Karpas-422 (cell line): ENCODE data around the gene LNPEP. TPM values are rescaled to one million over a fixed set of nuclear protein-coding genes. Genes with fewer than 3 reads are reported as not detected.

Experiments
- DNase-seq: peaks from one replicate; pipeline ENCODE4 v3.0.0-alpha.2; 2015
- H2AFZ ChIP-seq: fragments of 200-600 bp; sonication (generic); 2 replicates; pipeline ENCODE4 v1.6.1; 2014; ENCODE audit warnings: antibody characterized with exemption, low read length, mixed read lengths
- H3K27ac ChIP-seq: fragments of 200-600 bp; sonication (generic); 2 replicates; pipeline ENCODE4 v1.5.1; 2014; ENCODE audit warnings: mild to moderate bottlenecking, low read length, moderate library complexity
- H3K27me3 ChIP-seq: fragments of 200-600 bp; sonication (generic); 2 replicates; pipeline ENCODE4 v1.6.1; 2014; ENCODE audit warnings: low read length, mixed read lengths
- H3K36me3 ChIP-seq: fragments of 200-600 bp; sonication (generic); 2 replicates; pipeline ENCODE4 v1.6.1; 2014; ENCODE audit warnings: low read length, mixed read lengths; ENCODE audit not compliant: insufficient read depth
- H3K4me1 ChIP-seq: fragments of 200-600 bp; sonication (generic); 2 replicates; pipeline ENCODE4 v1.6.1; 2014; ENCODE audit warnings: mild to moderate bottlenecking, low read length, mixed read lengths
- H3K4me2 ChIP-seq: fragments of 200-600 bp; sonication (generic); 2 replicates; pipeline ENCODE4 v1.6.1; 2014; ENCODE audit warnings: low read length, low read depth, mild to moderate bottlenecking; ENCODE audit not compliant: poor library complexity, severe bottlenecking
- H3K4me3 ChIP-seq: fragments of 200-600 bp; sonication (generic); 2 replicates; pipeline ENCODE4 v1.5.1; 2014; ENCODE audit warnings: mild to moderate bottlenecking, antibody characterized with exemption, low read length, mixed read lengths
- H3K79me2 ChIP-seq: fragments of 200-600 bp; sonication (generic); 2 replicates; pipeline ENCODE4 v1.6.1; 2014; ENCODE audit warnings: mild to moderate bottlenecking, low read length, mixed read lengths
- H3K9ac ChIP-seq: fragments of 200-600 bp; sonication (generic); 2 replicates; pipeline ENCODE4 v1.6.0; 2014; ENCODE audit warnings: low read length
- H3K9me2 ChIP-seq: fragments of 200-600 bp; sonication (generic), shearing (Covaris generic); replicated peaks from 2 replicates; pipeline ENCODE4 v1.6.0; 2014; ENCODE audit warnings: mild to moderate bottlenecking, low read length, moderate library complexity; ENCODE audit not compliant: insufficient read depth
- H3K9me3 ChIP-seq: fragments of 300-700, 200-600 bp; sonication (generic); 2 replicates; pipeline ENCODE4 v1.6.1; 2014; ENCODE audit warnings: low read length, mixed read lengths
- H4K20me1 ChIP-seq: fragments of 200-600 bp; sonication (generic); 2 replicates; pipeline ENCODE4 v1.6.1; 2014; ENCODE audit warnings: mild to moderate bottlenecking, antibody characterized with exemption, low read length, low read depth; ENCODE audit not compliant: insufficient read depth
- total RNA-seq: library from RNA; depleted of rRNA; stranded (reverse); fragments of >200 nt; shearing (Covaris generic); gene quantifications from 2 replicates; pipeline ENCODE4 v1.2.3, GENCODE V29; 2014; ENCODE audit warnings: low replicate concordance

The LNPEP gene
- total RNA-seq, 1 experiment from 2014 or later, result 92.3 TPM

- H3K27me3 ChIP-seq, result no peaks in the 10 kb centered on the region
- H3K9me3 ChIP-seq, result no peaks in the 10 kb centered on the region
- no peaks in the 10 kb centered on the region for H3K9me2 ChIP-seq
- H3K36me3 ChIP-seq, result no peaks in the 10 kb centered on the region
- H3K4me1 ChIP-seq, result peaks cover 33% of the 10 kb centered on the region
- 0 out of 2 replicates have a peak overlapping the region, but pooled peaks have one; percentile 95 for H3K9ac ChIP-seq
- H3K4me3 ChIP-seq, result no peak overlapping the region
- peaks cover 9% of the 10 kb centered on the region for H3K79me2 ChIP-seq
- DNase-seq, result peak; percentile 57
- 0 out of 2 replicates have a peak overlapping the region, but pooled peaks have one; percentile 76 for H2AFZ ChIP-seq
- H4K20me1 ChIP-seq, result no peaks in the 10 kb centered on the region
- H3K4me2 ChIP-seq, result peak overlapping the region; percentile 82
- peak overlapping the region; percentile 95; the same call in 1 of the 2 replicates for H3K27ac ChIP-seq
Observed at GRCh38 chr5:96931605-96932004, 4.3 kb upstream of the LNPEP start.

- Histone ChIP-seq H3K36me3 (no peaks in the 10 kb centered on the region), H3K27me3 (no peaks in the 10 kb centered on the region), H3K9ac (peak overlapping the region; percentile 95), H4K20me1 (no peaks in the 10 kb centered on the region), H2AFZ (peak overlapping the region; percentile 76), H3K27ac (peak overlapping the region; percentile 95), H3K9me3 (no peaks in the 10 kb centered on the region), H3K9me2 (no peaks in the 10 kb centered on the region), H3K4me2 (peak overlapping the region; percentile 82), H3K79me2 (peaks cover 14% of the 10 kb centered on the region), H3K4me1 (peaks cover 34% of the 10 kb centered on the region), H3K4me3 (peak overlapping the region; percentile 91)
- DNase-seq, result peak; percentile 55
Observed at GRCh38 chr5:96932026-96932425, 3.9 kb upstream of the LNPEP start.

GRCh38 chr5:96933764-96934707 is 1.8 kb upstream of the LNPEP start:
- DNase-seq, result peak; percentile 74
- H2AFZ ChIP-seq, result peak overlapping the region; percentile 27; the same call in 1 of the 2 replicates
- H3K9me3 ChIP-seq, result no peaks in the 10 kb centered on the region
- peaks cover 54% of the 10 kb centered on the region for H3K4me1 ChIP-seq
- no peaks in the 10 kb centered on the region for H4K20me1 ChIP-seq
- peaks cover 34% of the 10 kb centered on the region for H3K79me2 ChIP-seq
- peak overlapping the region; percentile 91 for H3K4me3 ChIP-seq
- H3K27ac ChIP-seq, result peak overlapping the region; percentile 95
- peak overlapping the region; percentile 82 for H3K4me2 ChIP-seq
- H3K9me2 ChIP-seq, result no peaks in the 10 kb centered on the region
- H3K36me3 ChIP-seq, result 0 out of 2 replicates have a peak, but pooled peaks cover 6% of the 10 kb centered on the region
- no peaks in the 10 kb centered on the region for H3K27me3 ChIP-seq
- peak overlapping the region; percentile 95 for H3K9ac ChIP-seq

GRCh38 chr5:96934708-96935558 is 947 bp upstream of the LNPEP start:
- peak overlapping the region; percentile 95 for H3K27ac ChIP-seq
- peak overlapping the region; percentile 87; the same call in 1 of the 2 replicates for H2AFZ ChIP-seq
- peak overlapping the region; percentile 91 for H3K4me3 ChIP-seq
- peak overlapping the region; percentile 82 for H3K4me2 ChIP-seq
- peaks cover 43% of the 10 kb centered on the region for H3K79me2 ChIP-seq
- no peaks in the 10 kb centered on the region for H4K20me1 ChIP-seq
- H3K36me3 ChIP-seq, result peaks cover 6% of the 10 kb centered on the region; the same call in 1 of the 2 replicates
- no peaks in the 10 kb centered on the region for H3K9me3 ChIP-seq
- peak overlapping the region; percentile 95 for H3K9ac ChIP-seq
- no peaks in the 10 kb centered on the region for H3K9me2 ChIP-seq
- DNase-seq, result peak; percentile 98
- H3K4me1 ChIP-seq, result peaks cover 61% of the 10 kb centered on the region
- H3K27me3 ChIP-seq, result no peaks in the 10 kb centered on the region

GRCh38 chr5:96936431-96937320 is 796 bp downstream of the LNPEP start:
- peak overlapping the region; percentile 82 for H3K4me2 ChIP-seq
- peak; percentile 84 for DNase-seq
- H3K9me3 ChIP-seq, result no peaks in the 10 kb centered on the region
- peaks cover 64% of the 10 kb centered on the region for H3K4me1 ChIP-seq
- H2AFZ ChIP-seq, result no peak overlapping the region
- H4K20me1 ChIP-seq, result no peaks in the 10 kb centered on the region
- H3K36me3 ChIP-seq, result peaks cover 13% of the 10 kb centered on the region; the same call in 1 of the 2 replicates
- peak overlapping the region; percentile 95 for H3K9ac ChIP-seq
- H3K9me2 ChIP-seq, result no peaks in the 10 kb centered on the region
- peaks cover 60% of the 10 kb centered on the region for H3K79me2 ChIP-seq
- H3K27me3 ChIP-seq, result no peaks in the 10 kb centered on the region
- H3K27ac ChIP-seq, result peak overlapping the region; percentile 95
- H3K4me3 ChIP-seq, result peak overlapping the region; percentile 91

GRCh38 chr5:96940586-96940985 is 4.7 kb downstream of the LNPEP start:
- no peak for DNase-seq
- Histone ChIP-seq H3K4me1 (peaks cover 38% of the 10 kb centered on the region), H3K79me2 (peaks cover 92% of the 10 kb centered on the region), H3K4me3 (no peak overlapping the region), H4K20me1 (no peaks in the 10 kb centered on the region), H3K9me3 (no peaks in the 10 kb centered on the region), H3K27ac (peak overlapping the region; percentile 16; the same call in 1 of the 2 replicates), H3K27me3 (no peaks in the 10 kb centered on the region), H3K9ac (no peak overlapping the region), H3K4me2 (peak overlapping the region; percentile 3), H2AFZ (no peak overlapping the region), H3K9me2 (no peaks in the 10 kb centered on the region), H3K36me3 (peaks cover 13% of the 10 kb centered on the region; the same call in 1 of the 2 replicates)

GRCh38 chr5:96941140-96941539 is 5.3 kb downstream of the LNPEP start:
- H3K9ac ChIP-seq, result no peak overlapping the region
- peaks cover 44% of the 10 kb centered on the region for H3K4me1 ChIP-seq
- H3K9me2 ChIP-seq, result no peaks in the 10 kb centered on the region
- H3K36me3 ChIP-seq, result peaks cover 13% of the 10 kb centered on the region; the same call in 1 of the 2 replicates
- peaks cover 95% of the 10 kb centered on the region for H3K79me2 ChIP-seq
- no peak for DNase-seq
- H3K4me3 ChIP-seq, result no peak overlapping the region
- no peaks in the 10 kb centered on the region for H4K20me1 ChIP-seq
- H3K27ac ChIP-seq, result no peak overlapping the region
- no peaks in the 10 kb centered on the region for H3K9me3 ChIP-seq
- no peak overlapping the region for H3K4me2 ChIP-seq
- no peaks in the 10 kb centered on the region for H3K27me3 ChIP-seq
- H2AFZ ChIP-seq, result no peak overlapping the region
